ENCODE results near the gene ERFE. TPM values are rescaled to one million over a fixed set of nuclear protein-coding genes. Genes with fewer than 3 reads are reported as not detected.
A peak's percentile ranks its signal among the peaks of the same experiment; 100 is the strongest.

ERFE gene
- total RNA-seq, 2 donors from 2014 or later: 0.33 to 1.5 TPM

GRCh38 chr2:238155761-238156694 is 2.7 kb upstream of the ERFE start:
- Histone ChIP-seq H3K27ac (peak overlapping the region in 1 of 2 donors; percentile 23), H3K4me1 (peaks cover 0 to 15% of the 10 kb centered on the region in 2 donors), H3K9me3 (no peaks in the 10 kb centered on the region), H3K27me3 (no peaks in the 10 kb centered on the region), H3K4me3 (no peak overlapping the region), H3K36me3 (no peaks in the 10 kb centered on the region)
- no peak for TF ChIP-seq CTCF (IDR thresholded peaks at IDR 0.05)
- no peak for DNase-seq (ENCODE audit: low spot score)

- Histone ChIP-seq H3K27me3 (no peaks in the 10 kb centered on the region), H3K27ac (no peak overlapping the region), H3K4me3 (no peak overlapping the region), H3K9me3 (no peaks in the 10 kb centered on the region), H3K4me1 (peaks cover 0 to 15% of the 10 kb centered on the region in 2 donors), H3K36me3 (no peaks in the 10 kb centered on the region)
- no peak for DNase-seq (ENCODE audit: low spot score)
- no peak for TF ChIP-seq CTCF (IDR thresholded peaks at IDR 0.05)
These were observed 1.2 kb upstream of the ERFE start for GRCh38 chr2:238157506-238158017.

- Histone ChIP-seq H3K27me3 (no peaks in the 10 kb centered on the region), H3K4me3 (no peak overlapping the region), H3K27ac (no peak overlapping the region), H3K9me3 (no peaks in the 10 kb centered on the region), H3K36me3 (no peaks in the 10 kb centered on the region), H3K4me1 (peaks cover 0 to 15% of the 10 kb centered on the region in 2 donors)
- no peak for DNase-seq (ENCODE audit: low spot score)
- TF ChIP-seq CTCF (IDR thresholded peaks at IDR 0.05): no peak
These were observed 707 bp upstream of the ERFE start for GRCh38 chr2:238158018-238158508.

GRCh38 chr2:238159071-238159539 is 335 bp downstream of the ERFE start:
- no peak overlapping the region for H3K27ac ChIP-seq
- no peaks in the 10 kb centered on the region for H3K9me3 ChIP-seq
- peaks cover 0 to 20% of the 10 kb centered on the region in 2 donors for H3K4me1 ChIP-seq
- peak overlapping the region; percentile 21 to 42 for H3K4me3 ChIP-seq
- no peaks in the 10 kb centered on the region for H3K36me3 ChIP-seq
- TF ChIP-seq CTCF (IDR thresholded peaks at IDR 0.05): no peak
- peaks cover 0 to 3% of the 10 kb centered on the region in 2 donors for H3K27me3 ChIP-seq
- no peak for DNase-seq (ENCODE audit: low spot score)

- H3K4me1 ChIP-seq: peaks cover 0 to 21% of the 10 kb centered on the region in 2 donors
- DNase-seq (ENCODE audit: low spot score): no peak
- no peaks in the 10 kb centered on the region for H3K36me3 ChIP-seq
- H3K27me3 ChIP-seq: peaks cover 0 to 5% of the 10 kb centered on the region in 2 donors
- H3K27ac ChIP-seq: no peak overlapping the region
- H3K4me3 ChIP-seq: no peak overlapping the region
- no peaks in the 10 kb centered on the region for H3K9me3 ChIP-seq
- TF ChIP-seq CTCF (IDR thresholded peaks at IDR 0.05): no peak
These were observed 963 bp downstream of the ERFE start for GRCh38 chr2:238159661-238160205.

All from right atrium auricular region (tissue), 2 donors.